ENCODE results near the gene FOXP2.

DNA sequence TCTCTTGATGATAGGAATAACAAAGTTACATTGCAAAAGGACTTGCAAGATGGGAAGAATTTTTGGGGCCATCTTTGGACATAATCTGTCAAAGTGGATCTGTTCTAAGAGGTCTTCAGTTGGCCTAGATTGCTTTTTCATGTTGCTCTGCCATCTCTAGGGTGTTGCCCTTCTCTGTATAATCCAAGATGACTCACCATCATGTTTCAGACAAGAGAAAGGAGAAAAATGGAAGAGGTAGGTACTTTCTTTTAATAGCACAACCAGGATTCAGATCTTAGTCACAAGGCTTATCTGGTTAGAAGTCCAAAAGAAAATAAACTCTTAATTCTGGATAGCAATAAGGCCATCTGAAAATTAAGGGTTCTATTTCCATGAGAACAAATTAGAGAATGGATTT lies 38.7 kb upstream of the FOXP2 start:
- no peak for TF ChIP-seq CTCF (IDR thresholded peaks at IDR 0.05; ENCODE audit: low read depth, low read length, missing input control)
- no peak for TF ChIP-seq GABPA (IDR thresholded peaks at IDR 0.05 in 1 of 2, conservative IDR thresholded peaks at IDR 0.05 in 1 of 2)
- TF ChIP-seq ATF3 (IDR thresholded peaks at IDR 0.05): no peak
- TF ChIP-seq YY1 (IDR thresholded peaks at IDR 0.05): no peak
- no peak for TF ChIP-seq RAD21 (IDR thresholded peaks at IDR 0.05)
- no peak for TF ChIP-seq EGR1 (IDR thresholded peaks at IDR 0.05; ENCODE audit: low read depth in 2 of 2)
- no peak for TF ChIP-seq MAX (IDR thresholded peaks at IDR 0.05)
- no peak for TF ChIP-seq JUND (IDR thresholded peaks at IDR 0.05)
- TF ChIP-seq, protein P1, sequence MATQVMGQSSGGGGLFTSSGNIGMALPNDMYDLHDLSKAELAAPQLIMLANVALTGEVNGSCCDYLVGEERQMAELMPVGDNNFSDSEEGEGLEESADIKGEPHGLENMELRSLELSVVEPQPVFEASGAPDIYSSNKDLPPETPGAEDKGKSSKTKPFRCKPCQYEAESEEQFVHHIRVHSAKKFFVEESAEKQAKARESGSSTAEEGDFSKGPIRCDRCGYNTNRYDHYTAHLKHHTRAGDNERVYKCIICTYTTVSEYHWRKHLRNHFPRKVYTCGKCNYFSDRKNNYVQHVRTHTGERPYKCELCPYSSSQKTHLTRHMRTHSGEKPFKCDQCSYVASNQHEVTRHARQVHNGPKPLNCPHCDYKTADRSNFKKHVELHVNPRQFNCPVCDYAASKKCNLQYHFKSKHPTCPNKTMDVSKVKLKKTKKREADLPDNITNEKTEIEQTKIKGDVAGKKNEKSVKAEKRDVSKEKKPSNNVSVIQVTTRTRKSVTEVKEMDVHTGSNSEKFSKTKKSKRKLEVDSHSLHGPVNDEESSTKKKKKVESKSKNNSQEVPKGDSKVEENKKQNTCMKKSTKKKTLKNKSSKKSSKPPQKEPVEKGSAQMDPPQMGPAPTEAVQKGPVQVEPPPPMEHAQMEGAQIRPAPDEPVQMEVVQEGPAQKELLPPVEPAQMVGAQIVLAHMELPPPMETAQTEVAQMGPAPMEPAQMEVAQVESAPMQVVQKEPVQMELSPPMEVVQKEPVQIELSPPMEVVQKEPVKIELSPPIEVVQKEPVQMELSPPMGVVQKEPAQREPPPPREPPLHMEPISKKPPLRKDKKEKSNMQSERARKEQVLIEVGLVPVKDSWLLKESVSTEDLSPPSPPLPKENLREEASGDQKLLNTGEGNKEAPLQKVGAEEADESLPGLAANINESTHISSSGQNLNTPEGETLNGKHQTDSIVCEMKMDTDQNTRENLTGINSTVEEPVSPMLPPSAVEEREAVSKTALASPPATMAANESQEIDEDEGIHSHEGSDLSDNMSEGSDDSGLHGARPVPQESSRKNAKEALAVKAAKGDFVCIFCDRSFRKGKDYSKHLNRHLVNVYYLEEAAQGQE (IDR thresholded peaks at IDR 0.05): no peak
- TF ChIP-seq, protein P2, sequence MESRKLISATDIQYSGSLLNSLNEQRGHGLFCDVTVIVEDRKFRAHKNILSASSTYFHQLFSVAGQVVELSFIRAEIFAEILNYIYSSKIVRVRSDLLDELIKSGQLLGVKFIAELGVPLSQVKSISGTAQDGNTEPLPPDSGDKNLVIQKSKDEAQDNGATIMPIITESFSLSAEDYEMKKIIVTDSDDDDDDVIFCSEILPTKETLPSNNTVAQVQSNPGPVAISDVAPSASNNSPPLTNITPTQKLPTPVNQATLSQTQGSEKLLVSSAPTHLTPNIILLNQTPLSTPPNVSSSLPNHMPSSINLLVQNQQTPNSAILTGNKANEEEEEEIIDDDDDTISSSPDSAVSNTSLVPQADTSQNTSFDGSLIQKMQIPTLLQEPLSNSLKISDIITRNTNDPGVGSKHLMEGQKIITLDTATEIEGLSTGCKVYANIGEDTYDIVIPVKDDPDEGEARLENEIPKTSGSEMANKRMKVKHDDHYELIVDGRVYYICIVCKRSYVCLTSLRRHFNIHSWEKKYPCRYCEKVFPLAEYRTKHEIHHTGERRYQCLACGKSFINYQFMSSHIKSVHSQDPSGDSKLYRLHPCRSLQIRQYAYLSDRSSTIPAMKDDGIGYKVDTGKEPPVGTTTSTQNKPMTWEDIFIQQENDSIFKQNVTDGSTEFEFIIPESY (IDR thresholded peaks at IDR 0.05): no peak
